ENCODE data around the gene LCN15. TPM values are rescaled to one million over a fixed set of nuclear protein-coding genes. Genes with fewer than 3 reads are reported as not detected.
"Not testable (repeated sequence)": the region's sequence is repeated elsewhere in the genome, so short reads cannot be mapped to it uniquely, and the experiment has no call there.

The LCN15 gene
- total and polyA plus RNA-seq, 10 of the 15 experiments (the other 5 are each of a cell fraction or from before 2014, with no cell fraction given) = 0.37 to 0.50 TPM; not detected in 8

- no peak for TF ChIP-seq SMAD1 (IDR thresholded peaks at IDR 0.05; ENCODE audit: low read depth, partially characterized antibody)
- TF ChIP-seq REST (IDR thresholded peaks at IDR 0.05; ENCODE audit: low read depth, low read length) = no peak
- RAD21 ChIA-PET (ENCODE audit: unreplicated experiment) = no interaction called here
- H3K4me2 ChIP-seq (ENCODE audit: control insufficient read depth, insufficient read depth) = no peak overlapping the region
Observed at GRCh38 chr9:136798708-136799078, 34.4 kb upstream of the LCN15 start.

GRCh38 chr9:136796775-136797347 lies 32.5 kb upstream of the LCN15 start:
- BruUV-seq (replicated peaks); DNase-seq (ENCODE audit: low read depth, low spot score); H3K27ac ChIP-seq (ENCODE audit: control insufficient read depth, insufficient read depth); H3K9ac ChIP-seq (ENCODE audit: control insufficient read depth, insufficient read depth, low read length); POLR2A ChIA-PET; H3K79me2 ChIP-seq (ENCODE audit: control insufficient read depth, insufficient read depth, low read length); H3K27me3 ChIP-seq (replicated peaks in 1 of 2; ENCODE audit: control insufficient read depth in 2 of 2, insufficient read depth in 2 of 2, low read length in 1 of 2); H3K36me3 ChIP-seq (ENCODE audit: control insufficient read depth in 2 of 2, insufficient read depth in 2 of 2, low read length in 1 of 2); RAD21 ChIA-PET (ENCODE audit: unreplicated experiment); FAIRE-seq; H2AFZ ChIP-seq (ENCODE audit: control insufficient read depth, low read depth, low read length); H3K4me3 ChIP-seq; H3K4me2 ChIP-seq (ENCODE audit: control insufficient read depth, insufficient read depth); H3K9me3 ChIP-seq (replicated peaks; ENCODE audit: control insufficient read depth, insufficient read depth, low read length); H4K20me1 ChIP-seq (ENCODE audit: control insufficient read depth, insufficient read depth); ATAC-seq; CTCF ChIA-PET: not testable (repeated sequence)
- WGBS (ENCODE audit: insufficient coverage, insufficient replicate concordance, low lambda C conversion rate, missing lambda C conversion rate) = 20% methylated on average over 10 of the region's 10 CpGs
- in situ Hi-C loops (cut with MboI) (loop anchor here (5.0 kb wide), 1 partner anchor 240 kb away; no protein-coding TSS in a partner anchor), intact Hi-C loops (cut with micrococcal nuclease; ENCODE audit: unreplicated experiment) (loop anchor here (10.0 kb wide), 1 partner anchor 148 kb away; the partner anchor contains the start of genes C8G and FBXW5)
- SMC1A ChIA-PET (ENCODE audit: uncharacterized antibody, unreplicated experiment) = interaction anchor here (0.6 kb wide), 1 partner anchor 146 kb away, joined by 3 read pairs; no protein-coding TSS in a partner anchor
- H3K4me1 ChIP-seq (ENCODE audit: control insufficient read depth, insufficient read depth, low read length) = peaks cover 16% of the 10 kb centered on the region

More at GRCh38 chr9:136798708-136799078, 34.4 kb upstream of the LCN15 start:
- H3K4me3 ChIP-seq = no peak overlapping the region
- no peaks in the 10 kb centered on the region for H3K36me3 ChIP-seq (ENCODE audit: control insufficient read depth in 2 of 2, insufficient read depth in 2 of 2, low read length in 1 of 2)
- ChIA-PET CTCF (interaction anchor here (1.4 kb wide), 1 partner anchor 149 kb away, joined by 7 read pairs; no protein-coding TSS in a partner anchor), SMC1A (ENCODE audit: uncharacterized antibody, unreplicated experiment) (no interaction called here), POLR2A (no interaction called here)
- no peaks in the 10 kb centered on the region for H4K20me1 ChIP-seq (ENCODE audit: control insufficient read depth, insufficient read depth)
- in situ Hi-C loops (cut with MboI) = loop anchor here (5.0 kb wide), 1 partner anchor 239 kb away; no protein-coding TSS in a partner anchor
- no TSS peak for BruUV-seq (replicated peaks)
- H3K27me3 ChIP-seq (replicated peaks in 1 of 2; ENCODE audit: control insufficient read depth in 2 of 2, insufficient read depth in 2 of 2, low read length in 1 of 2) = no peaks in the 10 kb centered on the region
- no peak overlapping the region for H3K9ac ChIP-seq (ENCODE audit: control insufficient read depth, insufficient read depth, low read length)
- no peak overlapping the region for H3K27ac ChIP-seq (ENCODE audit: control insufficient read depth, insufficient read depth)
- ATAC-seq (no peak), FAIRE-seq (no peak), DNase-seq (ENCODE audit: low read depth, low spot score) (no peak)
- 57% methylated on average over 6 of the region's 6 CpGs for WGBS (ENCODE audit: insufficient coverage, insufficient replicate concordance, low lambda C conversion rate, missing lambda C conversion rate)
- no peaks in the 10 kb centered on the region for H3K9me3 ChIP-seq (replicated peaks; ENCODE audit: control insufficient read depth, insufficient read depth, low read length)
- no peaks in the 10 kb centered on the region for H3K79me2 ChIP-seq (ENCODE audit: control insufficient read depth, insufficient read depth, low read length)
- H2AFZ ChIP-seq (ENCODE audit: control insufficient read depth, low read depth, low read length) = no peak overlapping the region
- peaks cover 12% of the 10 kb centered on the region; the same call in 1 of the 2 replicates for H3K4me1 ChIP-seq (ENCODE audit: control insufficient read depth, insufficient read depth, low read length)
- intact Hi-C loops (cut with micrococcal nuclease; ENCODE audit: unreplicated experiment) = loop anchor here (10.0 kb wide), 1 partner anchor 146 kb away; the partner anchor contains the start of genes C8G and FBXW5
